ENCODE results near the gene DSC1. TPM values are rescaled to one million over a fixed set of nuclear protein-coding genes. Genes with fewer than 3 reads are reported as not detected.

Gene DSC1
- total RNA-seq, 1 donor from 2014 or later, result not detected

DNA sequence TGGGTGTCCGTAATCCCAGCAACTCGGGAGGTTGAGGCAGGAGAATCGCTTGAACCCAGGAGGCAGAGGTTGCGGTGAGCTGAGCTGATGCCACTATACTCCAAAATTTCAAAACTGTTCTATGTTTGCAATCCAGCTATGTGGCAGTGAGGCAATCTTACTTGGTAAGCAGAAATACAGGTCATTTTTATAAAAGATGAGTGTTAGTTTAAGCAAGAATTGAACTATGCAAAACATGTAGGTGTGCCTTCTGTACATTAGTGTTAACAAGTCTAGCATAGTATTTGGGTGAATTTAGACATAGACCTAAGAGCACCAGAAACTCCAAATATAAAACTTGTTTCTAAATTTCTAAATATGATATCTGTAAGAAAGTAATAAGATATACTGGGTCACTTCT, 7.2 kb downstream of the DSC1 start:
- Histone ChIP-seq H3K9me3 (ENCODE audit: low read depth) (no peaks in the 10 kb centered on the region), H3K36me3 (no peaks in the 10 kb centered on the region), H4K20me1 (ENCODE audit: low read depth) (no peaks in the 10 kb centered on the region), H3K79me2 (ENCODE audit: low read depth) (no peaks in the 10 kb centered on the region), H3F3A (ENCODE audit: low read depth) (no peaks in the 10 kb centered on the region), H2AFZ (replicated peaks) (no peak overlapping the region), H3K27ac (no peak overlapping the region), H3K27me3 (no peaks in the 10 kb centered on the region), H3K4me1 (no peaks in the 10 kb centered on the region), H3K4me2 (no peak overlapping the region), H3K9ac (no peak overlapping the region), H3K4me3 (no peak overlapping the region)
- no peaks in the 10 kb centered on the region for H3K36me3 Mint-ChIP-seq
- H3K9me3 Mint-ChIP-seq, result no peaks in the 10 kb centered on the region
- TF ChIP-seq, protein P1, sequence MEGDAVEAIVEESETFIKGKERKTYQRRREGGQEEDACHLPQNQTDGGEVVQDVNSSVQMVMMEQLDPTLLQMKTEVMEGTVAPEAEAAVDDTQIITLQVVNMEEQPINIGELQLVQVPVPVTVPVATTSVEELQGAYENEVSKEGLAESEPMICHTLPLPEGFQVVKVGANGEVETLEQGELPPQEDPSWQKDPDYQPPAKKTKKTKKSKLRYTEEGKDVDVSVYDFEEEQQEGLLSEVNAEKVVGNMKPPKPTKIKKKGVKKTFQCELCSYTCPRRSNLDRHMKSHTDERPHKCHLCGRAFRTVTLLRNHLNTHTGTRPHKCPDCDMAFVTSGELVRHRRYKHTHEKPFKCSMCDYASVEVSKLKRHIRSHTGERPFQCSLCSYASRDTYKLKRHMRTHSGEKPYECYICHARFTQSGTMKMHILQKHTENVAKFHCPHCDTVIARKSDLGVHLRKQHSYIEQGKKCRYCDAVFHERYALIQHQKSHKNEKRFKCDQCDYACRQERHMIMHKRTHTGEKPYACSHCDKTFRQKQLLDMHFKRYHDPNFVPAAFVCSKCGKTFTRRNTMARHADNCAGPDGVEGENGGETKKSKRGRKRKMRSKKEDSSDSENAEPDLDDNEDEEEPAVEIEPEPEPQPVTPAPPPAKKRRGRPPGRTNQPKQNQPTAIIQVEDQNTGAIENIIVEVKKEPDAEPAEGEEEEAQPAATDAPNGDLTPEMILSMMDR (IDR thresholded peaks at IDR 0.05), result no peak
- TF ChIP-seq EZH2 (IDR thresholded peaks at IDR 0.05), result no peak
- no peak for TF ChIP-seq EZH2phosphoT487 (IDR thresholded peaks at IDR 0.05)
- DNase-seq (ENCODE audit: low spot score), result no peak
- H3K4me3 Mint-ChIP-seq, result no peak overlapping the region
- peaks cover 5% of the 10 kb centered on the region for H3K4me1 Mint-ChIP-seq
- H3K27ac Mint-ChIP-seq, result no peak overlapping the region
- H3K27me3 Mint-ChIP-seq (ENCODE audit: insufficient read depth, low read depth), result no peaks in the 10 kb centered on the region

DNA sequence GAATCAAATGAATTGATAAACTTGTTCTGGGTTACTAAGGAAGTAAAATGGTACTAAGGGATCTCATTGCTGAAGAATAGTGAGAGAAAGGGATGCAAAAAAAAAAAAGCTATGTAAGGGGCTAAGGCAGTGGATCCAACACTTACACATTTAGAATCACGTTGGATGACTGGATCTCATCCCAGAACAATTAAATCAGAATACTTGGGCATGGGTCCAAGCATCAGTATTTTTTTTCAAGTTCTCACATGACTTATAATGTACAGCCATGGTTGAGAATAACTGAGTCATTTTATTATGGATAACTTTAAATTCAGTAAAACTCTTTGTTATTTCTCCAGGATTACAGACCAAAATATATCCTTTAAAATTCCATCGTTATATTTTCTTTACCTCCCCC, 8.5 kb downstream of the DSC1 start:
- H3K4me1 Mint-ChIP-seq, result peaks cover 5% of the 10 kb centered on the region
- Histone ChIP-seq H3K4me3 (no peak overlapping the region), H3K27ac (no peak overlapping the region), H3K9me3 (ENCODE audit: low read depth) (no peaks in the 10 kb centered on the region), H3K36me3 (no peaks in the 10 kb centered on the region), H4K20me1 (ENCODE audit: low read depth) (no peaks in the 10 kb centered on the region), H3K79me2 (ENCODE audit: low read depth) (no peaks in the 10 kb centered on the region), H3K27me3 (no peaks in the 10 kb centered on the region), H3K4me1 (no peaks in the 10 kb centered on the region), H2AFZ (replicated peaks) (no peak overlapping the region), H3F3A (ENCODE audit: low read depth) (no peaks in the 10 kb centered on the region), H3K9ac (no peak overlapping the region), H3K4me2 (no peak overlapping the region)
- no peak for DNase-seq (ENCODE audit: low spot score)
- no peaks in the 10 kb centered on the region for H3K36me3 Mint-ChIP-seq
- H3K27me3 Mint-ChIP-seq (ENCODE audit: insufficient read depth, low read depth), result no peaks in the 10 kb centered on the region
- H3K9me3 Mint-ChIP-seq, result no peaks in the 10 kb centered on the region
- H3K27ac Mint-ChIP-seq, result no peak overlapping the region
- H3K4me3 Mint-ChIP-seq, result no peak overlapping the region
- TF ChIP-seq EZH2phosphoT487 (IDR thresholded peaks at IDR 0.05) (no peak), EZH2 (IDR thresholded peaks at IDR 0.05) (no peak)
- TF ChIP-seq, protein P1 (IDR thresholded peaks at IDR 0.05), result no peak

DNA sequence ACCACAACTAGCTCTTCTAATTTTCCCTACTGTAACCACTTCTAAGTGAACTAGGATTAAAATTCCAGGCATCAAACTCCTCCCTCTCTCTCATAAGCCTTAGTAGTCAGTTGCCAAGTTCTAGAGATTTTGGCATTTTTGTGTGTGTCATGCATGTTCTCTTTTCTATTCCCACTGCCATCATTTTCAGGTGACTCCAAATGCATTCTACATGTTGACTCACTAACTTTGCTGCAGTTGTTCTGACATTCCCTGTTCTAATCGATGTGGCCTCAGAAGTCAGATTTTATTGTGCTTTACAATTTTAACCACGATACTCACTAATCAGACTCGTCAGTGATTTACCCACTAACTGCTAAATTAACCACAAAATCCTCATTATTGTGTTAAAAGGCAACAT, 13.3 kb downstream of the DSC1 start:
- H3F3A ChIP-seq (ENCODE audit: low read depth), result no peaks in the 10 kb centered on the region
- no peak overlapping the region for H3K4me2 ChIP-seq
- no peaks in the 10 kb centered on the region for H3K79me2 ChIP-seq (ENCODE audit: low read depth)
- no peak overlapping the region for H3K27ac ChIP-seq
- H3K9me3 ChIP-seq (ENCODE audit: low read depth), result no peaks in the 10 kb centered on the region
- no peaks in the 10 kb centered on the region for H3K4me1 ChIP-seq
- H2AFZ ChIP-seq (replicated peaks), result no peak overlapping the region
- H3K36me3 ChIP-seq, result no peaks in the 10 kb centered on the region
- no peak overlapping the region for H3K9ac ChIP-seq
- Mint-ChIP-seq H3K4me3 (no peak overlapping the region), H3K27me3 (ENCODE audit: insufficient read depth, low read depth) (no peaks in the 10 kb centered on the region), H3K4me1 (no peaks in the 10 kb centered on the region), H3K9me3 (no peaks in the 10 kb centered on the region), H3K27ac (no peak overlapping the region), H3K36me3 (no peaks in the 10 kb centered on the region)
- no peak overlapping the region for H3K4me3 ChIP-seq
- H3K27me3 ChIP-seq, result no peaks in the 10 kb centered on the region
- DNase-seq (ENCODE audit: low spot score), result no peak
- no peaks in the 10 kb centered on the region for H4K20me1 ChIP-seq (ENCODE audit: low read depth)
- TF ChIP-seq EZH2 (IDR thresholded peaks at IDR 0.05), result no peak
- TF ChIP-seq EZH2phosphoT487 (IDR thresholded peaks at IDR 0.05), result no peak
- TF ChIP-seq, protein P1 (IDR thresholded peaks at IDR 0.05), result no peak
